LNCaP clone FGC (cell line): ENCODE measurements around the gene CRYGA.

ENCODE experiments used
- DNase-seq: peaks from one replicate; pipeline ENCODE4 v3.0.0-alpha.2; 2011; ENCODE audit warnings: low read depth
- H3K4me3 ChIP-seq: 2 replicates; pipeline ENCODE4 v1.5.1; 2011; ENCODE audit warnings: mild to moderate bottlenecking, low read depth, low read length, control low read depth
- CTCF ChIP-seq: IDR thresholded peaks from 2 replicates; pipeline ENCODE4 v1.5.1; 2012; ENCODE audit warnings: mild to moderate bottlenecking; ENCODE audit not compliant: control insufficient read depth, insufficient read depth; ENCODE audit errors: extremely low read depth

CRYGA gene

GRCh38 chr2:208192611-208193236, 29.3 kb upstream of the CRYGA start:
- H3K4me3 ChIP-seq = no peak overlapping the region
- TF ChIP-seq CTCF = no peak
- DNase-seq = peak; percentile 7

GRCh38 chr2:208189810-208190503, 26.6 kb upstream of the CRYGA start, which contains the start of gene C2orf80:
Gene C2orf80, minus strand, starts transcription at chr2:208190030. Its CDS starts 3,044 bp downstream, at chr2:208186986.
- no peak for TF ChIP-seq CTCF
- H3K4me3 ChIP-seq = no peak within 1 kb of the TSS
- DNase-seq = no peak

- TF ChIP-seq CTCF = no peak
- no peak for DNase-seq
- H3K4me3 ChIP-seq = no peak overlapping the region
Observed at GRCh38 chr2:208189069-208189809, 25.9 kb upstream of the CRYGA start.

- DNase-seq = no peak
- no peak overlapping the region for H3K4me3 ChIP-seq
- TF ChIP-seq CTCF = no peak
Observed at GRCh38 chr2:208186893-208187292, 23.5 kb upstream of the CRYGA start.

GRCh38 chr2:208186465-208186864, 23.1 kb upstream of the CRYGA start:
- no peak overlapping the region for H3K4me3 ChIP-seq
- no peak for DNase-seq
- no peak for TF ChIP-seq CTCF

- no peak for TF ChIP-seq CTCF
Observed at GRCh38 chr2:208183972-208184705, 20.8 kb upstream of the CRYGA start.

More at GRCh38 chr2:208183972-208184705, 20.8 kb upstream of the CRYGA start:
- DNase-seq = no peak
- no peak overlapping the region for H3K4me3 ChIP-seq
